ENCODE results near the gene CARD11. TPM values are rescaled to one million over a fixed set of nuclear protein-coding genes. Genes with fewer than 3 reads are reported as not detected.

The CARD11 gene
- total RNA-seq, 1 donor from 2014 or later: 3.5 TPM

GRCh38 chr7:2984091-2984490, 59.6 kb downstream of the CARD11 start:
- no peak for DNase-seq (ENCODE audit: extremely low read depth, low read depth, low spot score)

GRCh38 chr7:2983586-2983985, 60.1 kb downstream of the CARD11 start:
- no peak for DNase-seq (ENCODE audit: extremely low read depth, low read depth, low spot score)

- DNase-seq (ENCODE audit: extremely low read depth, low read depth, low spot score): no peak
Measured at GRCh38 chr7:2982831-2983230, 60.8 kb downstream of the CARD11 start.

GRCh38 chr7:2982401-2982800, 61.3 kb downstream of the CARD11 start:
- DNase-seq (ENCODE audit: extremely low read depth, low read depth, low spot score): no peak

GRCh38 chr7:2981103-2981480, 62.6 kb downstream of the CARD11 start:
- DNase-seq (ENCODE audit: extremely low read depth, low read depth, low spot score): no peak

GRCh38 chr7:2980401-2981102, 63.1 kb downstream of the CARD11 start:
- no peak for DNase-seq (ENCODE audit: extremely low read depth, low read depth, low spot score)

- no peak for DNase-seq (ENCODE audit: extremely low read depth, low read depth, low spot score)
Measured at GRCh38 chr7:2979951-2980350, 63.7 kb downstream of the CARD11 start.

GRCh38 chr7:2979201-2979631, 64.5 kb downstream of the CARD11 start:
- no peak for DNase-seq (ENCODE audit: extremely low read depth, low read depth, low spot score)

- no peak for DNase-seq (ENCODE audit: extremely low read depth, low read depth, low spot score)
Measured at GRCh38 chr7:2978408-2978807, 65.3 kb downstream of the CARD11 start.

GRCh38 chr7:2975821-2976371, 67.8 kb downstream of the CARD11 start:
- DNase-seq (ENCODE audit: extremely low read depth, low read depth, low spot score): no peak

GRCh38 chr7:2974093-2974819, 69.4 kb downstream of the CARD11 start:
- DNase-seq (ENCODE audit: extremely low read depth, low read depth, low spot score): no peak

- no peak for DNase-seq (ENCODE audit: extremely low read depth, low read depth, low spot score)
Measured at GRCh38 chr7:2972835-2973161, 70.9 kb downstream of the CARD11 start.

GRCh38 chr7:2971914-2972834, 71.5 kb downstream of the CARD11 start:
- DNase-seq (ENCODE audit: extremely low read depth, low read depth, low spot score): no peak

- DNase-seq (ENCODE audit: extremely low read depth, low read depth, low spot score): no peak
Measured at GRCh38 chr7:2970861-2971260, 72.8 kb downstream of the CARD11 start.

- no peak for DNase-seq (ENCODE audit: extremely low read depth, low read depth, low spot score)
Measured at GRCh38 chr7:2970307-2970664, 73.4 kb downstream of the CARD11 start.

GRCh38 chr7:2969398-2970306, 74.0 kb downstream of the CARD11 start:
- no peak for DNase-seq (ENCODE audit: extremely low read depth, low read depth, low spot score)

GRCh38 chr7:2968616-2969397, 74.9 kb downstream of the CARD11 start:
- DNase-seq (ENCODE audit: extremely low read depth, low read depth, low spot score): no peak

- DNase-seq (ENCODE audit: extremely low read depth, low read depth, low spot score): no peak
Measured at GRCh38 chr7:2968176-2968575, 75.5 kb downstream of the CARD11 start.

GRCh38 chr7:2967705-2968104, 76.0 kb downstream of the CARD11 start:
- no peak for DNase-seq (ENCODE audit: extremely low read depth, low read depth, low spot score)
